HepG2 (cell line): ENCODE data around the gene DGCR8. TPM values are rescaled to one million over a fixed set of nuclear protein-coding genes. Genes with fewer than 3 reads are reported as not detected.

Experiments used
- ATAC-seq: fragments of 200-7000 bp; cut with Tn5 transposase; 3 replicates; pipeline ENCODE4 v1.9.1; 2020; ENCODE audit warnings: mild to moderate bottlenecking, moderate library complexity
- BruUV-seq: library from RNA; stranded (reverse); fragments of 400-500 nt; replicated peaks from 2 replicates; lab custom pipeline; 2021; lab: Mats Ljungman, UMichigan
- CTCF ChIA-PET: fragments of 300-600 bp; formaldehyde crosslinking; extraction: SDS; loops from one replicate; lab custom pipeline; 2021; ENCODE audit warnings: low total read pairs, inconsistent platforms, low intra/inter-chr PET ratio; lab: Yijun Ruan, JAX
- POLR2A ChIA-PET: fragments of 350-600 bp; sonication (Branson Sonifier 250); formaldehyde crosslinking; loops from one replicate; lab custom pipeline; 2020; ENCODE audit warnings: antibody characterized with exemption, inconsistent platforms; lab: Yijun Ruan, JAX
- DNase-seq: peaks from one replicate; pipeline ENCODE4 v3.0.0-alpha.2; 2015; ENCODE audit warnings: low spot score
- FAIRE-seq: peaks from 3 replicates; lab custom pipeline; 2011; peaks lifted over from hg19 to GRCh38; lab: Jason Lieb, UNC
- H2AFZ ChIP-seq: one replicate; pipeline ENCODE4 v1.6.1; 2011; ENCODE audit warnings: low read length, inconsistent platforms
- H3K27ac ChIP-seq: fragments of 300-600 bp; 3 replicates; pipeline ENCODE4 v1.8.0; 2011; ENCODE audit warnings: mixed run types, mild to moderate bottlenecking, mixed read lengths, low read length, inconsistent platforms; ENCODE audit not compliant: insufficient read depth; ENCODE audit errors: extremely low read length
- H3K27me3 ChIP-seq, 2 experiments: fragments of 200-600 bp in 1 of 2; 2 replicates in 1 of 2; 3 replicates in 1 of 2; pipeline versions ENCODE4 v1.6.0 to v1.8.0; 2011; ENCODE audit warnings: low read length in 2 of 2, mild to moderate bottlenecking in 2 of 2, moderate library complexity in 2 of 2, inconsistent platforms in 1 of 2; ENCODE audit not compliant: insufficient read depth in 2 of 2, control insufficient read depth in 1 of 2
- H3K36me3 ChIP-seq, 2 experiments: fragments of 200-600 bp in 1 of 2; replicated peaks in 1 of 2; 2 replicates in 1 of 2; 3 replicates in 1 of 2; pipeline versions ENCODE4 v1.5.1 to v1.8.0; 2011; ENCODE audit warnings: low read length in 2 of 2, inconsistent platforms in 1 of 2; ENCODE audit not compliant: insufficient read depth in 2 of 2, control insufficient read depth in 1 of 2
- H3K4me1 ChIP-seq: 2 replicates; pipeline ENCODE4 v1.5.1; 2012; ENCODE audit warnings: low read length, inconsistent platforms; ENCODE audit not compliant: insufficient read depth
- H3K4me2 ChIP-seq: 2 replicates; pipeline ENCODE4 v1.6.0; 2011; ENCODE audit warnings: low read depth, low read length, inconsistent platforms
- H3K4me3 ChIP-seq, 3 experiments: fragments of 200-600 bp in 1 of 3; sonication (generic), shearing (Covaris generic) in 1 of 3; replicated peaks in 1 of 3; 2 replicates each; pipeline ENCODE4 v1.5.1; 2011 to 2016; ENCODE audit warnings: low read length in 3 of 3, inconsistent platforms in 2 of 3, low read depth in 2 of 3, mild to moderate bottlenecking in 2 of 3, control low read depth in 1 of 3, mixed read lengths in 1 of 3; ENCODE audit not compliant: insufficient read depth in 1 of 3
- H3K79me2 ChIP-seq: one replicate; pipeline ENCODE4 v1.6.1; 2011; ENCODE audit warnings: low read length, inconsistent platforms; ENCODE audit not compliant: insufficient read depth
- H3K9ac ChIP-seq: 2 replicates; pipeline ENCODE4 v1.6.0; 2011; ENCODE audit warnings: mild to moderate bottlenecking, low read depth, low read length, inconsistent platforms; ENCODE audit not compliant: insufficient read depth
- H3K9me3 ChIP-seq: 2 replicates; pipeline ENCODE4 v1.5.1; 2012; ENCODE audit warnings: mild to moderate bottlenecking, low read length
- H4K20me1 ChIP-seq: 2 replicates; pipeline ENCODE4 v1.6.0; 2011; ENCODE audit warnings: inconsistent platforms, mild to moderate bottlenecking, low read length, moderate library complexity; ENCODE audit not compliant: insufficient read depth
- MTA1 ChIP-seq: sonication (generic); formaldehyde crosslinking; IDR thresholded peaks from 2 replicates; pipeline ENCODE4 v1.4.0; 2020; ENCODE audit warnings: missing genetic modification reagents, mild to moderate bottlenecking, borderline replicate concordance
- ZMYM4 ChIP-seq: sonication (generic); formaldehyde crosslinking; IDR thresholded peaks from 2 replicates; pipeline ENCODE4 v1.8.1; 2023; ENCODE audit warnings: mild to moderate bottlenecking, missing genetic modification reagents
- WGBS: methylation state at CpG from one replicate; pipeline ENCODE4 v1.1.6; 2017; ENCODE audit warnings: low lambda C conversion rate; 5-methylcytosine and 5-hydroxymethylcytosine counted together
- in situ Hi-C: cut with HindIII; loops from 2 replicates; pipeline ENCODE4 v1.10.0; 2017; ENCODE audit warnings: low pct_unique_long_range_greater_than_20kb; ENCODE audit not compliant: extremely low pct_ligation_motif_present
- intact Hi-C: fragments of 100-400 bp; cut with micrococcal nuclease; formaldehyde crosslinking; loops from one replicate; pipeline ENCODE4 v1.10.0; 2022; ENCODE audit not compliant: unreplicated experiment
- polyA plus RNA-seq, 8 experiments: library from polyadenylated mRNA; depleted of rRNA in 3 of 8; stranded (reverse) in 7 of 8; unstranded in 1 of 8; fragments of >200 nt; fragmentation: Illumina TruSeq in 4 of 8; extraction: Trizol in 4 of 8; gene quantifications; 2 replicates each; pipeline versions ENCODE4 v1.2.1 to v1.2.3, GENCODE V29; 2011 to 2016; ENCODE audit warnings: low read depth in 4 of 8, missing spikeins in 1 of 8, mixed read lengths in 1 of 8; ENCODE audit not compliant: insufficient read depth in 1 of 8
- total RNA-seq, 5 experiments: library from RNA; depleted of rRNA; stranded (reverse); fragments of >200 nt; fragmentation: Illumina TruSeq; extraction: Trizol; gene quantifications; 2 replicates each; pipeline ENCODE4 v1.2.3, GENCODE V29; 2016; ENCODE audit warnings: low read depth in 1 of 5
- TF ChIP-seq, protein P1 (sequence below), 2 experiments: sonication (generic) in 1 of 2; formaldehyde crosslinking in 1 of 2; IDR thresholded peaks; 2 replicates each; pipeline versions ENCODE4 v1.6.1 to v1.9.0; 2014 to 2022; ENCODE audit warnings: antibody characterized with exemption in 1 of 2, borderline replicate concordance in 1 of 2, inconsistent platforms in 1 of 2, low read depth in 1 of 2, missing genetic modification reagents in 1 of 2

DGCR8 gene
- total and polyA plus RNA-seq, 2 of the 13 experiments (the other 11 are each of a cell fraction or from before 2014, with no cell fraction given): 10.2 to 23.2 TPM

DNA sequence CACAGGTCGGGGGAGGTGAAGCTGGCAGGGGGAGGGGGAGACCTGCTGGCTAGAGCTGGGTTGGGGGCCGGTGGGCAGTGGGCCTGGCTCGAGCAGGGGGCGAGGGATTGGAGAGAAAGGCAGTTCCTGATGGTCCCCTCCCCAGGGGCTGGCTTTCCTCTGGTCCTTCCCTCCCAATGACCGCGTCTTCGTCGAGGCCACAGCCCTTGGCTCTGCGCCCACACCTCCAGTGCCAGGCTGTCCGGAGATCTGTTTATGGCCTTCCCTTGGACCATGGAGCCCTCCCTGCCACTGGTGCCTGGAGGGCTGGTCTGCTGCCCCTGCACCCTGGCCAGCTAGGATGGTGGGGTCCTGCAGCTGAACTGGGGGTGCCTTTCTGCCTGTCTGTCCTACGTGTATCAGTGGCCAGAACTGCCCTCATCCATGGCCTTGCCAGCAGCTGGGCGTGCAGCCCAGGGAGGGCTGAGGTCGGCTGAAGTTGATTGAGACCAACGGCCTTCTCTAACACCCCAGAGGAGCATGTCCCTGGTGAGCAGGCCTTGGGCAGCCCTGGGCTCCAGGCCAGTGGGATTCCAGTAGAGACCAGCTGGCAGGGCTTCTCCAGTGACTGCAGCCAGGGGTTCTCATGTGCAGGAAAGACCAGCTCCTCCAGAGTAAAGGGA lies 46.9 kb upstream of the DGCR8 start:
- Histone ChIP-seq H3K9me3 (no peaks in the 10 kb centered on the region), H3K4me1 (no peaks in the 10 kb centered on the region), H3K4me2 (no peak overlapping the region), H4K20me1 (no peaks in the 10 kb centered on the region), H3K27me3 (no peaks in the 10 kb centered on the region), H3K27ac (no peak overlapping the region), H2AFZ (no peak overlapping the region), H3K79me2 (no peaks in the 10 kb centered on the region), H3K9ac (no peak overlapping the region), H3K36me3 (peaks cover 2 to 9% of the 10 kb centered on the region in 2 experiments; a peak in 2 of 5 replicates), H3K4me3 (no peak overlapping the region)
- intact Hi-C loops (no loop called here), in situ Hi-C loops (no loop called here)
- no peak for FAIRE-seq
- no TSS peak for BruUV-seq
- CTCF ChIA-PET: no interaction called here
- ATAC-seq: no peak
- POLR2A ChIA-PET: no interaction called here
- no peak for DNase-seq
- TF ChIP-seq ZMYM4: no peak
- TF ChIP-seq, protein P1, sequence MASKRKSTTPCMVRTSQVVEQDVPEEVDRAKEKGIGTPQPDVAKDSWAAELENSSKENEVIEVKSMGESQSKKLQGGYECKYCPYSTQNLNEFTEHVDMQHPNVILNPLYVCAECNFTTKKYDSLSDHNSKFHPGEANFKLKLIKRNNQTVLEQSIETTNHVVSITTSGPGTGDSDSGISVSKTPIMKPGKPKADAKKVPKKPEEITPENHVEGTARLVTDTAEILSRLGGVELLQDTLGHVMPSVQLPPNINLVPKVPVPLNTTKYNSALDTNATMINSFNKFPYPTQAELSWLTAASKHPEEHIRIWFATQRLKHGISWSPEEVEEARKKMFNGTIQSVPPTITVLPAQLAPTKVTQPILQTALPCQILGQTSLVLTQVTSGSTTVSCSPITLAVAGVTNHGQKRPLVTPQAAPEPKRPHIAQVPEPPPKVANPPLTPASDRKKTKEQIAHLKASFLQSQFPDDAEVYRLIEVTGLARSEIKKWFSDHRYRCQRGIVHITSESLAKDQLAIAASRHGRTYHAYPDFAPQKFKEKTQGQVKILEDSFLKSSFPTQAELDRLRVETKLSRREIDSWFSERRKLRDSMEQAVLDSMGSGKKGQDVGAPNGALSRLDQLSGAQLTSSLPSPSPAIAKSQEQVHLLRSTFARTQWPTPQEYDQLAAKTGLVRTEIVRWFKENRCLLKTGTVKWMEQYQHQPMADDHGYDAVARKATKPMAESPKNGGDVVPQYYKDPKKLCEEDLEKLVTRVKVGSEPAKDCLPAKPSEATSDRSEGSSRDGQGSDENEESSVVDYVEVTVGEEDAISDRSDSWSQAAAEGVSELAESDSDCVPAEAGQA (IDR thresholded peaks at IDR 0.05; ENCODE audit: low read depth): no peak
- TF ChIP-seq, protein P1 (CRISPR knock-in tag; IDR thresholded peaks at IDR 0.05; ENCODE audit: borderline replicate concordance): no peak
- TF ChIP-seq MTA1 (CRISPR knock-in tag): no peak
- 93% methylated on average over 10 of the region's 14 CpGs for WGBS
